ENCODE data around the gene SF3B6.

DNA sequence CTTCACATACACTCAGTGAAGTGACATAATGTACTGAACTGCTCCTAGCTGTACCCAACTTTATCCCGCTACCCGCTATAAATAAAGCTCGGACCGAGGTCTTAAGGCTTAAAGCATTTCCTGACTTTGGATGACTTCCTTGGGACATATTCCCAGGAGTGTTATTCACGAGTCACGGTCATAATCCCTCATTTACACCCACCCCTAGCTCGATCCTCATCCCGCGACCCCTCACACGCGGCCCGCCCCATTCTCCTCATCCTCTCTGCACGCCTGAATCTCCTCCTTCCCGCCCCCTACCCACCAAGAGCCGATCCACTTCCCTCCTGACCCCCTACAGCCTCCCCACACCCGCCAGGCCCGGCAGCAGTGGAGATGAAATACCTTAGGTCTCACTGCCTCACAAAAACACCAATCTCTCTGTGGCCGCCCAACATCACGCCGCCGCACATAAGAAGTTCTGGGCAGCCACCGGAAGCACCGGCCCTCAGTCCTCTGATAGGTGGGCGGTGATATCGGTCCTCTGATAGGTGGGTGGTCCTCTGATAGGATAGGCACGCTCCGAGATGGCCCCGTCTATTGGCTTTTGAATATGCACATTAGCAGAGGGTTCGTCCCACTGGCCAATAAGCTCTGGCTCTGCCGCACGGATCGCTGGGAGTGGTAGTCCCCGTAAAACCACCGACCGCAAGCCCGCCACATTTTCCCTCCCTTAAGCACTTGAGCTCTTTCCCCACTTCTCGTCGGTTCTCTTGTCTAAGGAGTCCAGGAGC is 29.0 kb downstream of the SF3B6 start, which contains the start of gene WDCP:
- TF ChIP-seq, protein P1, sequence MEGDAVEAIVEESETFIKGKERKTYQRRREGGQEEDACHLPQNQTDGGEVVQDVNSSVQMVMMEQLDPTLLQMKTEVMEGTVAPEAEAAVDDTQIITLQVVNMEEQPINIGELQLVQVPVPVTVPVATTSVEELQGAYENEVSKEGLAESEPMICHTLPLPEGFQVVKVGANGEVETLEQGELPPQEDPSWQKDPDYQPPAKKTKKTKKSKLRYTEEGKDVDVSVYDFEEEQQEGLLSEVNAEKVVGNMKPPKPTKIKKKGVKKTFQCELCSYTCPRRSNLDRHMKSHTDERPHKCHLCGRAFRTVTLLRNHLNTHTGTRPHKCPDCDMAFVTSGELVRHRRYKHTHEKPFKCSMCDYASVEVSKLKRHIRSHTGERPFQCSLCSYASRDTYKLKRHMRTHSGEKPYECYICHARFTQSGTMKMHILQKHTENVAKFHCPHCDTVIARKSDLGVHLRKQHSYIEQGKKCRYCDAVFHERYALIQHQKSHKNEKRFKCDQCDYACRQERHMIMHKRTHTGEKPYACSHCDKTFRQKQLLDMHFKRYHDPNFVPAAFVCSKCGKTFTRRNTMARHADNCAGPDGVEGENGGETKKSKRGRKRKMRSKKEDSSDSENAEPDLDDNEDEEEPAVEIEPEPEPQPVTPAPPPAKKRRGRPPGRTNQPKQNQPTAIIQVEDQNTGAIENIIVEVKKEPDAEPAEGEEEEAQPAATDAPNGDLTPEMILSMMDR (IDR thresholded peaks at IDR 0.05 in 8 of 11, conservative IDR thresholded peaks at IDR 0.05 in 3 of 11), result peak in 1 of 11 experiments; percentile 6
- TF ChIP-seq POLR2A (IDR thresholded peaks at IDR 0.05) (peak in 1 of 3 donors; percentile 30), POLR2AphosphoS5 (IDR thresholded peaks at IDR 0.05) (peak; percentile 79 to 92 (median 92))
